Esophagus (tissue), 2 donors: Measurements from ENCODE around the gene GBP7. TPM values are rescaled to one million over a fixed set of nuclear protein-coding genes. Genes with fewer than 3 reads are reported as not detected.
A peak's percentile ranks its signal among the peaks of the same experiment; 100 is the strongest.

Experiments
- H3K27ac ChIP-seq, 2 donors: one replicate each; pipeline ENCODE4 v1.5.1; 2013; ENCODE audit warnings: low read depth in 2 of 2, mild to moderate bottlenecking in 2 of 2, inconsistent platforms in 1 of 2, low read length in 1 of 2, moderate library complexity in 1 of 2
- H3K27me3 ChIP-seq, 2 donors: one replicate each; pipeline ENCODE4 v1.6.1; 2013; ENCODE audit warnings: low read length in 2 of 2, control low read depth in 1 of 2, mild to moderate bottlenecking in 1 of 2; ENCODE audit not compliant: insufficient read depth in 2 of 2, control insufficient read depth in 1 of 2
- H3K36me3 ChIP-seq, 2 donors: one replicate each; pipeline ENCODE4 v1.6.1; 2013; ENCODE audit warnings: low read length in 1 of 2; ENCODE audit not compliant: control insufficient read depth in 2 of 2, insufficient read depth in 2 of 2
- H3K4me1 ChIP-seq, 2 donors: one replicate each; pipeline ENCODE4 v1.6.1; 2013; ENCODE audit warnings: low read length in 1 of 2; ENCODE audit not compliant: control insufficient read depth in 2 of 2, insufficient read depth in 2 of 2
- H3K4me3 ChIP-seq, 2 donors: one replicate each; pipeline ENCODE4 v1.5.1; 2013; ENCODE audit warnings: low read length in 2 of 2, mild to moderate bottlenecking in 2 of 2, low read depth in 1 of 2, moderate library complexity in 1 of 2
- H3K9me3 ChIP-seq, 2 donors: one replicate each; pipeline ENCODE4 v1.6.1; 2013; ENCODE audit warnings: mild to moderate bottlenecking in 2 of 2, low read depth in 1 of 2, low read length in 1 of 2, moderate library complexity in 1 of 2; ENCODE audit not compliant: control insufficient read depth in 2 of 2, insufficient read depth in 1 of 2
- WGBS, 2 donors: extraction: QIAGEN DNeasy Blood & Tissue Kit; methylation state at CpG; one replicate each; pipeline ENCODE4 v1.1.7; 2013; 5-methylcytosine and 5-hydroxymethylcytosine counted together
- polyA plus RNA-seq, 2 donors: library from polyadenylated mRNA; stranded (reverse); fragments of 200-250 nt; gene quantifications; one replicate each; pipeline ENCODE4 v1.2.3, GENCODE V29; 2013
- donor health status: healthy with polysubstance abuse.
- donor health status: Bipolar disorder and iron deficiency.

GBP7 gene
- polyA plus RNA-seq, 2 donors: not detected

DNA sequence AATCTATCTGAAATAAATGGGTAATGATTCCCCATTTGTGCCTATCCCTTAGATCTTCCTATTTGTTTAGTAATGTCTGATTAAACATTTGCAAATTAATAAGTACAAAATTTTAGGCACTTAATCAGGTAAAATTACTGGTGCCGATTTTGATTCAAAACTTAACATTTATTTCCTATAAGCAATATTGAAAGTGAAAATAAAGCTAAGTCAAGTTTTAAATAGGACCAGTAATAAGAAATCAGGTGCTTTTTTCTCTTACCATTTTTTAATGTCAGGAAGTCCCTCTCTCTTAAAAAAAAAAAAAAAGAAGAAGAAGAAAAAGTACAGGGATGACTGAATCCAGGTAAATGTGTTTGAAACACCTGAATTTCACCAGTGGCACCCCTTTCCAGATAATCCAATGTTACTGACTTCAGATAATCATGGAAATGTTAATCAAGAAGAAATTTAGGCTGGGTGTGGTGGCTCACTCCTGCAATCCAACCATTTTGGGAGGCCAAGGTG lies 23.8 kb upstream of the GBP7 start:
- WGBS, 2 donors: 45 to 53% methylated on average over 1 of the region's 1 CpG
- no peaks in the 10 kb centered on the region for H3K4me1 ChIP-seq

GRCh38 chr1:89198491-89199072 lies 22.8 kb upstream of the GBP7 start, which contains the start of gene GBP4:
Gene GBP4, minus strand, starts transcription at chr1:89198942. Its CDS starts 108 bp downstream, at chr1:89198834.
- Histone ChIP-seq H3K27me3 (no peaks in the 10 kb centered on the region), H3K27ac (peak within 1 kb of the TSS; percentile 71 to 72), H3K9me3 (no peaks in the 10 kb centered on the region), H3K4me3 (peak within 1 kb of the TSS; percentile 62 to 65), H3K36me3 (no peaks in the 10 kb centered on the region), H3K4me1 (no peaks in the 10 kb centered on the region)
- 13 to 15% methylated on average over 21 of the region's 21 CpGs for whole genome bisulfite sequencing, 2 donors

More for the DNA sequence above, 23.8 kb upstream of the GBP7 start:
- H3K36me3 ChIP-seq: no peaks in the 10 kb centered on the region
- no peak overlapping the region for H3K27ac ChIP-seq
- H3K27me3 ChIP-seq: no peaks in the 10 kb centered on the region
- no peaks in the 10 kb centered on the region for H3K9me3 ChIP-seq
- peak overlapping the region in 1 of 2 donors; percentile 65 for H3K4me3 ChIP-seq

DNA sequence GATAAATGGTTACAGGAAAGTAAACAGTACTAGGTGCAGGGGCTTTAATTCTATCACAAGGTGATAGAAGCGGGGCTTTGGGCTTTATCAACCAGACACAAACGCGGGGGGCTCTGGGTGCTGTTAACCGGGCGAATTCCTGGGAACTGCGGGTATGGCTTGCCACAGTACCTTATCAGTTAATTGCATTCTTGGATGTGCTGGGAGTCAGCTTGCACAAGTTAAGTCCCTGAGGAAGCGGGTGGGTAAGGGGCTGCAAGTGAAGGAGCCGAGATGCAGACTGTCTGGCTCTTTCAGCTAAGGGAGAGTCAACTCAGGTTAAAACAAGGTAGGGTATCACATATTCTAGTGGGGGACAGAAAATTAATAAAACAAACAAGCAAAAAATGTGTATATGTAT lies 22.3 kb upstream of the GBP7 start:
- no peaks in the 10 kb centered on the region for H3K36me3 ChIP-seq
- no peaks in the 10 kb centered on the region for H3K9me3 ChIP-seq
- peak overlapping the region; percentile 62 to 65 for H3K4me3 ChIP-seq
- H3K27me3 ChIP-seq: no peaks in the 10 kb centered on the region
- H3K27ac ChIP-seq: peak overlapping the region; percentile 71 to 72
- H3K4me1 ChIP-seq: no peaks in the 10 kb centered on the region
- WGBS, 2 donors: 15 to 25% methylated on average over 8 of the region's 8 CpGs

- Histone ChIP-seq H3K36me3 (no peaks in the 10 kb centered on the region), H3K27me3 (no peaks in the 10 kb centered on the region), H3K4me3 (no peak overlapping the region), H3K9me3 (no peaks in the 10 kb centered on the region), H3K4me1 (no peaks in the 10 kb centered on the region), H3K27ac (no peak overlapping the region)
- 78 to 89% methylated on average over 3 of the region's 3 CpGs for whole genome bisulfite sequencing, 2 donors
Measured at GRCh38 chr1:89195476-89195875, 19.7 kb upstream of the GBP7 start.

- Histone ChIP-seq H3K9me3 (no peaks in the 10 kb centered on the region), H3K27ac (no peak overlapping the region), H3K4me3 (no peak overlapping the region), H3K36me3 (peaks cover 0 to 3% of the 10 kb centered on the region in 2 donors), H3K27me3 (no peaks in the 10 kb centered on the region), H3K4me1 (no peaks in the 10 kb centered on the region)
- 89 to 90% methylated on average over 5 of the region's 5 CpGs for WGBS, 2 donors
Measured at GRCh38 chr1:89191314-89191713, 15.5 kb upstream of the GBP7 start.

GRCh38 chr1:89190017-89190416 lies 14.2 kb upstream of the GBP7 start:
- H3K36me3 ChIP-seq: peaks cover 0 to 7% of the 10 kb centered on the region in 2 donors
- H3K27me3 ChIP-seq: no peaks in the 10 kb centered on the region
- H3K27ac ChIP-seq: no peak overlapping the region
- H3K9me3 ChIP-seq: no peaks in the 10 kb centered on the region
- 88 to 94% methylated on average over 4 of the region's 4 CpGs for WGBS, 2 donors
- no peak overlapping the region for H3K4me3 ChIP-seq
- no peaks in the 10 kb centered on the region for H3K4me1 ChIP-seq

- Histone ChIP-seq H3K27ac (no peak overlapping the region), H3K9me3 (no peaks in the 10 kb centered on the region), H3K27me3 (no peaks in the 10 kb centered on the region), H3K4me1 (no peaks in the 10 kb centered on the region), H3K36me3 (no peaks in the 10 kb centered on the region), H3K4me3 (no peak overlapping the region)
- WGBS, 2 donors: 82 to 93% methylated on average over 2 of the region's 2 CpGs
Measured at GRCh38 chr1:89179343-89179742, 3.5 kb upstream of the GBP7 start.

DNA sequence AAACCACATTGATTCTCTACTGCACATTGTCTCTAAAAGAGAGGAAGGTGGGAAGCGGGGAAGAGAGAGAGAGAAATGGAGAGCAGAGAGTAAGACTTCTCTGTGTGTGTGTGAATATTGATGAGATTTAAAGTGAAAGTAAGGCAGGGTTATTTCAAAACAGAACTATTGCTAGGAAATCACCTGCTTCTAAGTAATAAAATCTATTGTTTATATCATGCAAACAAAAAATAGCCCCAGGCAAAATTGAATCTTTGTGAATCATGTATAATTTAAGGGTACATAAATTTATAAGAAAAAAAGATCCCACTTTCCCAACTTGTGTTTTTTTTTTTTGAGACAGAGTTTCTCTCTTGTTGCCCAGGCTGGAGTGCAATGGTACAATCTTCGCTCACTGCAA lies 1.2 kb upstream of the GBP7 start:
- no peaks in the 10 kb centered on the region for H3K36me3 ChIP-seq
- no peak overlapping the region for H3K4me3 ChIP-seq
- no peaks in the 10 kb centered on the region for H3K27me3 ChIP-seq
- H3K9me3 ChIP-seq: no peaks in the 10 kb centered on the region
- 98% methylated on average over 2 of the region's 2 CpGs for WGBS, 2 donors
- H3K4me1 ChIP-seq: no peaks in the 10 kb centered on the region
- no peak overlapping the region for H3K27ac ChIP-seq

DNA sequence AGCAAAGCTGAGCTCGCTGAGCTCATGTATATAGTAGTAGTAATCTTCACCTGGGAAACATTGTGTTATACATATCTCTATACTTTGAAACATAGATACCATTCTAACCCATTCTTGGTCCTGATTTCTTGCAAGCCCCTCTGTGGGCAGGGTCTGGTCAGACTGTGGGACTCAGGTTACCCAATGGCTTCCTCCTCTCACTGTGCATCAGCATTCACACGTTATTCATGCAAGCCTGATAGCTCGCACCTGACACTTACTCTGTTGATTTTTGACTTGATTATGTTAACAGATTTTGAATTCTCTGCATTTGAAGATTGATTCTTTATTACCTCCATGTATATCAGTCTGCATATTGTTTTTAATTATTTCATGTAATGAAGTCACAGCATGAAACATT lies 1.3 kb downstream of the GBP7 start:
- Histone ChIP-seq H3K36me3 (no peaks in the 10 kb centered on the region), H3K4me3 (no peak overlapping the region), H3K27me3 (no peaks in the 10 kb centered on the region), H3K27ac (no peak overlapping the region), H3K4me1 (no peaks in the 10 kb centered on the region), H3K9me3 (no peaks in the 10 kb centered on the region)
- 89 to 92% methylated on average over 3 of the region's 3 CpGs for WGBS, 2 donors

GRCh38 chr1:89172468-89173143 lies 3.2 kb downstream of the GBP7 start:
- WGBS, 2 donors: 80 to 94% methylated on average over 4 of the region's 4 CpGs
- no peaks in the 10 kb centered on the region for H3K4me1 ChIP-seq
- no peaks in the 10 kb centered on the region for H3K27me3 ChIP-seq
- no peak overlapping the region for H3K27ac ChIP-seq
- H3K9me3 ChIP-seq: no peaks in the 10 kb centered on the region
- H3K4me3 ChIP-seq: no peak overlapping the region
- no peaks in the 10 kb centered on the region for H3K36me3 ChIP-seq
